IPS DF 4.7 (cell line): ENCODE measurements around the gene JAML.

ENCODE experiments used
- DNase-seq: peaks from one replicate; pipeline ENCODE4 v3.0.0-alpha.2; 2013; ENCODE audit warnings: low spot score; ENCODE audit errors: extremely low read depth

JAML gene

GRCh38 chr11:118215765-118216164, 9.0 kb downstream of the JAML start:
- DNase-seq, result no peak

GRCh38 chr11:118215262-118215661, 9.5 kb downstream of the JAML start:
- DNase-seq, result no peak

GRCh38 chr11:118214210-118214914, 10.4 kb downstream of the JAML start:
- DNase-seq, result no peak

- no peak for DNase-seq
Measured at GRCh38 chr11:118213781-118214180, 11.0 kb downstream of the JAML start.

GRCh38 chr11:118213201-118213600, 11.6 kb downstream of the JAML start:
- DNase-seq, result no peak

GRCh38 chr11:118212781-118213191, 12.0 kb downstream of the JAML start:
- DNase-seq, result no peak

- DNase-seq, result no peak
Measured at GRCh38 chr11:118212131-118212725, 12.6 kb downstream of the JAML start.

GRCh38 chr11:118211006-118211405, 13.8 kb downstream of the JAML start:
- no peak for DNase-seq

GRCh38 chr11:118210323-118210722, 14.5 kb downstream of the JAML start:
- no peak for DNase-seq

- DNase-seq, result no peak
Measured at GRCh38 chr11:118209033-118209432, 15.8 kb downstream of the JAML start.

- no peak for DNase-seq
Measured at GRCh38 chr11:118207079-118207478, 17.7 kb downstream of the JAML start.

GRCh38 chr11:118206391-118207031, 18.3 kb downstream of the JAML start:
- no peak for DNase-seq

- DNase-seq, result no peak
Measured at GRCh38 chr11:118205606-118206378, 19.0 kb downstream of the JAML start.

- DNase-seq, result no peak
Measured at GRCh38 chr11:118202599-118203422, 22.0 kb downstream of the JAML start.

- DNase-seq, result no peak
Measured at GRCh38 chr11:118201966-118202365, 22.8 kb downstream of the JAML start.

GRCh38 chr11:118200901-118201680, 23.7 kb downstream of the JAML start:
- DNase-seq, result no peak

- no peak for DNase-seq
Measured at GRCh38 chr11:118200497-118200896, 24.3 kb downstream of the JAML start.

GRCh38 chr11:118199135-118199534, 25.7 kb downstream of the JAML start:
- DNase-seq, result no peak

GRCh38 chr11:118198370-118198769, 26.4 kb downstream of the JAML start:
- no peak for DNase-seq
